ENCODE results near the gene SLC30A1.
A peak's percentile ranks its signal among the peaks of the same experiment; 100 is the strongest.
"Not testable (repeated sequence)": the region's sequence is repeated elsewhere in the genome, so short reads cannot be mapped to it uniquely, and the experiment has no call there.

The SLC30A1 gene

DNA sequence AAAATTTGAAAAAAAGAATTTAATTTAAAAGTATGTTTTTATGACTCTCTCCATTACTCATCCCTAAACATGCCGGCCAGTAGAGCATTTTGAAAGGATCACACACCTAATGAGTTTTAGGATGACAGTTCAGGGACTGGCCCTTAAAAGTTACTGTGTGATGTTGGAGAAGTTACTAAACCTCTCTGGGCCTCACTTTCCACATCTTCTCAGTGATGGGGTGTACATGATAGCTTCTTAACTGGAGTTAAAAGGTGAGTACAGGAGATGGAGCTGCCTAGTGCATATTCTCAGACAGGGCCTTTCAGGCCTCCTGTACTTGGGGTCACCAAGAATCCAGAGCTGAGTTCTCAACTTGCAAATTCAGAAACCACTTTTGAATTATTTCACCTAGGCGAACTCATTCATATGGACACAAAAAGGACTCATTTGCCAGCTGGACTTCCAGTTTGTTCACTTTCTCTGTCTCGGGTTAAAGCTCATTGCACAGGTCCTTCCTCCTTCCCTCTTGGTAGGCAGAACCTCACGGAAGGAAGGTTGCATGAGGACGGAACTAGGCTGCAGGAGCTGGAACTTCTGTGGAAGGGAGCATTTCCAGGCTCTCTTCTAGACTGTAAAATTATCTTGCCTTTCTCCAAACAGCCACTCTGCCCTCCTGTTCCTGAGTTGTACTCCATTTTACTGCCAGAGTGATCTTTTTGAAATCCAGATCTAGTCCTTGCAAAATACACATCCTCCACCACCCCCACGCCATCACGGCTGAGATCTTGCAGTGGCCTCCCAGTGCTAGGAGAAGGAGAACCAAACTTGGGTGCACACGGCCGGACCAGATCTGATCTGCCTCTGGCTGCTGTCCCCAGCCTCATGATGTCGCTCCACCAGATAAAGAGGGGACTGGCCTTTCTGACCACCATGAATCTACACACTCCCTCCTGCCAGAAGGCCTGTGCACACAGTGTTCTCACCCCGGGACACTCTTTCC lies 4.3 kb upstream of the SLC30A1 start:
- DNase-seq (ENCODE audit: low read depth in 2 of 2): no peak

GRCh38 chr1:211581526-211581925 lies 2.6 kb upstream of the SLC30A1 start:
- no peak for DNase-seq (ENCODE audit: low read depth in 2 of 2)

- DNase-seq (ENCODE audit: low read depth in 2 of 2): no peak
Measured at GRCh38 chr1:211580303-211580687, 1.3 kb upstream of the SLC30A1 start.

- DNase-seq (ENCODE audit: low read depth in 2 of 2): no peak
Measured at GRCh38 chr1:211579440-211580302, 710 bp upstream of the SLC30A1 start.

- DNase-seq (ENCODE audit: low read depth in 2 of 2): no peak
Measured at GRCh38 chr1:211577819-211578639, 932 bp downstream of the SLC30A1 start.

DNA sequence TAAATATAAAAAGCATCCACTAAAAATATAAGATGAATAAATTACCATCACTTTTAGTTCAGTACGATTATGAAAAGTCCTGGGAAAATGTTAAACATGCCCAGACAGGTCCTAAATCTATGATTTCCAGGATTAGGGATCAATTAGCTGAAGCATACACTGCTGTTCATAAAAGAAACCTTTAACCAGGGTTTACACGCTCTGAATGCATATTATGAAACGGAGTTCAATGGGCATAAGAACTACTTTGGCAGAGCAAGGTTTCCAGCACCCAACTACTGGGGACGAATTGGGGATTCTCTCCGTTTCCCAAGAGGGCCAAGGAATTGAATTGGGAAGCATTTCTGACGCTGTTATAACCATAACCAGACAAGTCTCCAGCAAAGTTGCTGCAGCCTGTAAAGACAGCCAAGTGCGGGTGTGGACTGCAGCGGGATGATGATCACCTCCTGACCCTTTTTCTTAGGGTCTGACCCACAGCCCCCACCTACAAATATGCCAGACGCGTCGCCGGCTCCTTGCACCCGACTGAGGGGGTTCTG lies 1.6 kb downstream of the SLC30A1 start:
- DNase-seq (ENCODE audit: low read depth in 2 of 2): no peak

- no peak for DNase-seq (ENCODE audit: low read depth in 2 of 2)
Measured at GRCh38 chr1:211576717-211577116, 2.2 kb downstream of the SLC30A1 start.

GRCh38 chr1:211574705-211575104 lies 4.3 kb downstream of the SLC30A1 start:
- DNase-seq (ENCODE audit: low read depth in 2 of 2): no peak

- DNase-seq (ENCODE audit: low read depth in 2 of 2): no peak
Measured at GRCh38 chr1:211571998-211572397, 7.0 kb downstream of the SLC30A1 start.

DNA sequence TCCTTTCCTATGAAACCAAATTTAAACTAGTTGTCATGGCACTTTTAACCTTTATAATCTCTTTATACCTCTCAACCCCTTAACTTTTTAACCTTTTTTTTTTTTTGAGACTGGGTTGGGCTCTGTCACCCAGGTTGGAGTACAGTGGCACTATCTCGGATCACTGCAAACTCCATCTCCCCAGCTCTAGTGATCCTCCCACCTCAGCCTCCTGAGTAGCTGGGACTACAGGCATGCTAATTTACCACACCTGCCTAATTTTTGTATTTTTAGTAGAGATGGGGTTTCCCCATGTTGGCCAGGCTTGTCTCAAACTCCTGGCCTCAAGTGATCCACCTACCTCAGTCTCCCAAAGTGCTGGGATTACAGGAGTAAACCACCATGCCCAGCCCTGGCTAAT lies 8.6 kb downstream of the SLC30A1 start:
- not testable (repeated sequence) for DNase-seq (ENCODE audit: low read depth in 2 of 2)

DNA sequence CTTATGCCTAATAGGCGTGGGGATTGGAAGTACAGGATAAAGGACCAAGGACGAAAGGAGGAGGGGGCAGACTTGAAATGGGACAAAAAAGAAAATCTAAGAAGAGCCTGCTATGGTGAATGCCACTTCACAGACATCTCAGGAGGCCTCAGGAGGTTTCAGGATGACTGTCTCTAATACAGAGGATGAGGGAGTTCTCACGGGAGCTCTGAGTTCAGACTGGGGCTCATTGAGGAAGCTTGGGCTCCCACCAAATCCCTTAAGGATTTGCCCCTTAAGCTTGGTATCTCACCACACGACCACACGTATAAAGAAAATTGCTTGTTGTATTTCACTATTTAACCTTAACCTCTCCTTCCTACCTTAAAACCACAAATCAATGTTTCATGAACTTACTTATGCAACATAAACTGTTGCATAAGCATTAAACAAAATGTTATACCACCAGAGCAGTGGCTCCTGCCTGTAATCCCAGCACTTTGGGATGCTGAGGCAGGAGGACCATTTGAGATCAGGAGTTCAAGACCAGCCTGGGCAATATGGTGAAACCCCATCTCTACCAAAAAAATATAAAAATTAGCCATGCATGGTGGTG lies 12.4 kb downstream of the SLC30A1 start:
- no peak for DNase-seq (ENCODE audit: low read depth in 2 of 2)

GRCh38 chr1:211564084-211564483 lies 14.9 kb downstream of the SLC30A1 start:
- DNase-seq (ENCODE audit: low read depth in 2 of 2): no peak

DNA sequence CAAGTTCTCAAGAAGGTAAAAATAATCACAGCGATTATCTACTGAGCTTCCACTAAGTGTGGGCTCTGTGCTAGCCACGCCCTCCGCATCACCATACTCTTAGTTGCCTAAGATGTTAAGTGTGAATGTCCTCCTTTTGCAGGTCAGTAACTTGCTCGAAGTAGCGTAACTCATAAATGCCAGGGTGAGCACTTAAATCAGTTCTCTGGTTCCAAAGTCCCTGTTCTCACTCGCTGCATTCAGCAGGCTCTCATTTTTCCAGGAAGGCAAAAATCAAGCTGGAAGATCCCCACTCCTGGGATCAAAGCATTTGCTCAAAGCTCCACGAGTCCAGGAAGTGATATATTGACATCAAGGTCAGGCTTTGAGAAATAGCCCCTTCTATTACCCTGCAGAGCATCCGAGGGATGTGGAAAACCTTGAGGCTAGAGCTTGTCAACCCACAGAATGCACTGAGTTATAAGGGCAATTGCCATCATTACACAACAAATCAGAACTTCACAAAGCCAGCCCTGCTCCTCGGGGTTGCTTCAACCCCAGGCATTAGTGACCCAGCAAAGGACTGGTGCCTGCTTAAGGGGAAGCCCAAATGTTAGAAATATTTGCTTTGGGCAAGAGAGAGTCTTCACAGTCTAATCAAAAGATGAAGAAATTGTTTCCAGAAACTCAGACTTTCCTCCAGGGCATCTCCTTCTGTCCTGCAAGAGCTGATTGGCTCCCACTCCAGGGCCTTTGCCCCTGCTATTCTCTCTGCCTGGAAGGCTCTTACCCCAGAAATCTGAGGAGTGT lies 19.5 kb downstream of the SLC30A1 start:
- no peak for DNase-seq (ENCODE audit: low read depth in 2 of 2)

DNA sequence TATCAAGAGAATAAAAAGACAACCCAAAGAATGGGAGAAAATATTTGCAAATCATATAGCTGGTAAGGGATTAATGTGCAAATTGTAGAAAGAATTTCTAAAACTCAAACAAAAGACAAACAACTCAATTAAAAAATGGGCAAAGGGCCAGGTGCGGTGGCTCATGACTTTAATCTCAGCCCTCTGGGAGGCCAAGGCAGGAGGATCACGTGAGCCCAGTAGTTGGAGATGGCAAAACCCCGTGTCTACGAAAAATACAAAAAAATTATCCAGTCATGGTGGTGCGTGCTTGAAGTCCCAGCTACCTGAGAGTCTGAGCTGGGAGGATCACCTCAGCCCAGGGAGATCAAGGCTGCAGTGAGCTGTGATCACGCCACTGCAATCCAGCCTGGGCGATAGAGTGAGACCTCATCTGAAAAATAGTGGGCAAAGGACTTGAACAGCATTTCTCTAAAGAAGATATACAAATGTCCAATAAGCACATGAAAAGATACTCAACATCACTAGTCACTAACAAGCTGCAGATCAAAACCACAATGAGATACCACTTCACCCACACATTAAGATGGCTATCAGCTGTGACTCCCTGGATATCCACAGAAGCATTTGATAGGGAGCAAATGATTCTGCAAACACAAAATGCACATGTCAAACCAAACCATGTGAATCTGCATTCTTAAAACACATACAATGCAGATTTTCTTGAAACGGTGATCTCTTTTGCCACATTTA lies 20.9 kb downstream of the SLC30A1 start:
- no peak for DNase-seq (ENCODE audit: low read depth in 2 of 2)

- no peak for DNase-seq (ENCODE audit: low read depth in 2 of 2)
Measured at GRCh38 chr1:211553549-211553948, 25.4 kb downstream of the SLC30A1 start.

DNA sequence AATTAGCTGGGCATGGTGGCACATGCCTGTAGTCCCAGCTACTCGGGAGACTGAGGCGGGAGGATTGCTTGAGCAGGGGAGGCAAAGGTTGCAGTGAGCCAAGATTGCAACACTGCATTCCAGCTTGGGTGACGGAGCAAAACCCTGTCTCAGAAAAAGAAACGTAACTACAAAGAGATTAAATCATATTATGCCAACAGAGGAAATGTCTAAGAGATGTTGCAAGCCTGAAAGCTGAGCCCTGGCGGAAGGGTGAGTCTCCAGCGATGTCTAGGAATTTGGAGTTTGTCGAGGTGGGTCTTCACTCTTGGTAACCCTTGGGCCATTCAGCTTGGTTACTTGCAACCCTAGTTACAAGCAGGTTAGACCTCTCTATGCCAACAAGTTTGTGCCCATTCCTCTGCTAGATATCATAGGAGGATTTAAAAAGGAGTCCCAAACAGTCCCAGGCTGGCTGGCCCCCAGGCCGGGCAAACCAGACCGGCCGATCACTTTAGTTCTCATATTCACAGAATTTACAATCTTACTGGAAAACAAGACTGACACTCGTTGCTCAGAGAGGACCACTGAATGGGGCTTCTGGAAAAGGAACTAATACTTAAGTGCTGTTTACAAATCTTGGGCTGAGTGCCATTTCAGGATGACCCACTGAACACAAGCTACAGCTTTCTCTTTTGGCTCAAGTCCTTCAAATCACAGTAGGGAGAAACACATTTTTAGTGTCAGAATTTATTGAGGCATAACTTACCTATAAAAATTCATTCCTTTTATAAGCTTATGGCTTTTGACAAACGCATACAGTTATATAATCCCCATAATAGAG lies 27.1 kb downstream of the SLC30A1 start:
- peak; percentile 4 to 5 for DNase-seq (ENCODE audit: low read depth in 2 of 2)

GRCh38 chr1:211549092-211549711 lies 29.8 kb downstream of the SLC30A1 start:
- DNase-seq (ENCODE audit: low read depth in 2 of 2): no peak

Measured in fibroblast of skin of left biceps (primary cell).